Activated CD8-positive, alpha-beta memory T cell treated with anti-CD3 and anti-CD28 coated beads for 4 hours (primary cell): ENCODE results near the gene TMTC4.
A peak's percentile ranks its signal among the peaks of the same experiment; 100 is the strongest.
"Not testable (repeated sequence)": the region's sequence is repeated elsewhere in the genome, so short reads cannot be mapped to it uniquely, and the experiment has no call there.

Experiments
- DNase-seq, 2 donors: peaks; one replicate each; pipeline ENCODE4 v3.0.0-alpha.2; 2020; ENCODE audit warnings: low read depth in 2 of 2

The TMTC4 gene

DNA sequence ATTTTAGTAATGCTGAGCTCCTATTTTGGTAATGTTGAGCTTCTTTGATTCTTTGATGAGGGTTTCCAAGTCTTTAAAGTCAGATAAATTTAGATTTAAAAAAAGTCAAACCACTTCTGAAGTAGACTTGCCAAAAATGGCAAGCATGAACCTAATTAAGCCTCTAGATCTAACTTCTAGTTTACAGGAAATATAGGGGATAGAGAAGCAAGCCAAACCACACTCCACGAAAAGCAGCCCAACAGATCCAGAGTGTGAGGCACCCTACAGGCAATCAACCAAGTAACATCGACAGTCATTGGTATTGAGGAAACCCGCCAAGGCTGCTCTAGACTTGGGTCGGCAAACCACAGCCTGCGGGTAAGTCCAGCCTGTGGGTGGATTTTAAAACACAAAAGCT, 89.7 kb downstream of the TMTC4 start:
- no peak for DNase-seq

- no peak for DNase-seq
Measured at GRCh38 chr13:100581504-100581903, 93.1 kb downstream of the TMTC4 start.

DNA sequence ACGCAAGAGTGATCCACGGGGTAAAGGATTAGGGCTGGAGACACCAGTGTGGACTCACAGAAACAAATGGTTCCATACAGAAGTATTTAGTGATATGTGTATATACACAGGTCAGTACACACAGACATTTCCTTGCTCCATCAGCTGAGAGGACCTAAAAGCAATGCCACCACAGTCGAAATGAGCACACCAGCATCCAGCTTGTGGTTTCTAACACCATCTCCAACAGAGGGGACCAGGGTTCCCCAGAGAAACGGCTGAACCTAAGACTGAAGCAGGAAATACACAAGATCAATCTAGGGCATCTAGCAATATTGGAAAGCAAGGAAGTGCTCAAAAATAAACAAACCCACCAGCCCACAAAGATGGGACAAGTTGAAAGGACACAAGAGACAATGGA, 93.6 kb downstream of the TMTC4 start:
- DNase-seq: no peak

DNA sequence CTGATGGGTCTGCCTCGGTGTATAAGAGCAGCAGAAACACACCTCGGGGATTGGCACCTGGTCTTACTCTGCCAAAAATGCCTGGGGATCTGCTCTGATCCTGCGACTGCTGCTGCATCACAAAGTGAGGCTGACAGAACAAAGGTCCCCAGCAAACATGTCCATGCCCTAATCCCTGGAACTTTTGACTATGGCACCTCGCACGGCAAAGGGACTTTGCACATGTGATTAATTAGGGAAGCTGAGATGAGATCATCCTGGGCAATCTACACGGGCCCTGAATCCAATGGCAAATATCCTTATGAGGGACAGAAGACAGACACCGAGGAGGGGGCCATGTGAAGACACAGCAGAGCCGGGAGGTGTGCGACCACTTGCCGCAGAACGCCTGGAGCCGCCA, 94.5 kb downstream of the TMTC4 start:
- DNase-seq: no peak

DNA sequence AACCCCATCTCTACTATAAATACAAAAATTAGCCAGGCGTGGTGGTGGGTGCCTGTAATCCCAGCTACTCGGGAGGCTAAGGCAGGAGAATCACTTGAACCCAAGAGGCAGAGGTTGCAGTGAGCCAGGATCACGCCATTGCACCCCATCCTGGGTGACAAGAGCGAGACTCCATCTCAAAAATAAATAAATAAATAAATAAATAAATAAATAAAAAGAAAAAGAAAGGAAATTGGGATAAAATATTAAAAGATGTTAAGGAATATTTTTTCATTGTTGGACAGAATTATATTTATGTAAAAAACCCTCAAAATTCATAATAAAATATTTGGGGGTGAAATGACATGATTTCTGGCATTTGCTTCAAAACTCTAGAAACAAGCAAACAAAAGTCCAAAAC, 97.4 kb downstream of the TMTC4 start:
- DNase-seq: not testable (repeated sequence)

GRCh38 chr13:100573121-100573520, 101.5 kb downstream of the TMTC4 start:
- DNase-seq: peak; percentile 45 to 49

DNA sequence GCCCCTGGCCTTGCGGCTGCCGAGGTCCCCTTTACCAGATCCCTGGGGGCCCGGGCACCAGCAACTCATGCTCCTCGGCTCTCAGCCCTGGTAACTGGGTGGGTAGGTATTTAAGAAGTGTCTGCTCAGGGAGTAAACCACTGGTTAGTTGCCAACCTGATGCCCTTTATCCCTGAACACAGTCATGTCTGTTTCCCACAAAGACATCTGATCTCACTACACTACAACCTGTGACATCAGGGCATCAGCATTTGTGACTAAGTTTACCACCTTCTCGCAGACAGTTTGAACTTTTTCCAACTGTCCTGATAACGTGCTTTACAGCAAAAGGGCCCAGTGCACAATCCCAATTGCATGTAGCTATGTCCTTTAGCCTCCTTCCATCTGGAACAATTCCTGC, 108.1 kb downstream of the TMTC4 start:
- DNase-seq: no peak

DNA sequence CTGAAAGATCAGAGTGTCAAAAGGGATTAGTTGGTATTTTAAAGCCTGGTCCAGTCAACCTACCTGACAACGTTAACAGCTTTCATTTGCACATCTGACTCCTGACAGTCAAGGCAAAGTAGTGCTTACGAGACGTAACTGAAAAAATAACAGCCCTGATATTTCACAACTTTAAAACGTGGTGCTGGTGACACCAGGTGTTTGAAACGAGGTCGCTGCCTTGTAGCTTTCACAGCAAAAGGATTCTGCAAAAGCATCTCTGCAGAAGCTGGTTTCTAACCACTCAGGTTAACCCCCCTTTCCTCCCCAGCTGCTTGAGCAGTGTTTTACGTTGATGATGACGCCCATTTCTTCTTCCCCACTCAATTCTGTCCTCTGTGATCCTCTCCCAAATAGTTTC, 109.3 kb downstream of the TMTC4 start:
- DNase-seq: no peak

DNA sequence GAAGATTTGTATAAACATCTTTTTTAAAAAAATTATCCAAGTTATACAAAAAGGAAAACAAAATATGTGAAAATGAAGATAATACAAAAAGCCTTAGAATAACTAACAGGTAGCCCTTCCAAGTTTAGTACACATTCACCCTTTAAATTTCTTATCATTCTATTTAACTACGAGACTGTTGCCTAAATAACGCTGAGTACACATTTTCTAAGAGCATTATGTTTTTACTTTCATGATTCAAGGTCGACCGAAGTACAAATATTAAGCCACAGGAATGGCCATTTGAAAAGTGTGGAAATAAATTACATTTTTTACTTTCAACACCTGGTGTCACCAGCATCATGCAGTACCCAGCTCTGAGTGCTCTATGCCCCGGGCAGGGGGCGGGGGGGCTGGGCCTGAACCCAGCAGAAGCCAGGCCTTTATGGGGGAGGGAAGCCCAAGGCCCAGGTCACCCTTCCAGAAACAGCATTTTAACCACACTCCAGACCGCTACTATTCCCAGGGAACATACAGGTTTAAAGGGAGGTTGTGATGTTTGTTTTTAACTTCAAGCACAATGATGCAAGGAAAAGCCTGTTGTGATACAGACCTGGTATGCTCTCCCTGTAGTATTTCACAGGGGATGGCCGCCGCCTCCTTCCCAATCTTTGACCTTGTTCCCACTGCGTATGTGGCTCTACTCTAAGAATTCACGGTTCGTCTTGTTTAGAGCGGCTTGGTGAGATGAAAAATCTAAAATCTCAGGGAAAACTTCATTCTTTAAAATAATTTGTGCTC, 110.0 kb downstream of the TMTC4 start:
- DNase-seq: no peak

- no peak for DNase-seq
Measured at GRCh38 chr13:100563779-100564178, 110.8 kb downstream of the TMTC4 start.

DNA sequence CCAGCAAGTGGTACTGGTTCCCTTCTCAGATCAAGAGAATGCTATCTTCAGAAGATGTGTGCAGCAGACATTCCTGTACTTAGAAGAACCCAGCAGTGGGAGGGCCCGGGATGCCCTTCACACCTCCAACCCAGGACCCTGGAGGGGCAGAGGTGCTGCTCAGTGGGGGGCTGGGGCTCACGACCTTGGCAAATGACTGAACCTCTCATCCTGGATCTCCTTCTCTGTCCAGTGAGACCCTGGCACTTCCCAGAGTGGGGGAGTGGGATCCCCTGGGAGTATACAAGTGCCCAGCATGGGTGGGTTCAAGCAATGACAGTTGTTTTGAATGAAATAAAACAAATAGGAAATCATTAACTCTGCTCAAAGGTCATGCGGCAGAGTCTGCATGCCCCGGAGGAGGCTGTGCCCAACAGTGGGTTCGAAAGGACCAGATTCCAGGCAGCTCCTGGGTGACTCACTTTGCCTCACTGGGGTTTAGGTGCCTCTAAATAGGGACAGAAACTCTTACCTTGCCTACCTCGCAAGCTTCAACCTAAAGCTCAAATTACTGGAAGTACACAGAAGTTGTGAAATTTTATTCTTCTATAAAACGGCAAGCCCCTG, 112.9 kb downstream of the TMTC4 start:
- DNase-seq: no peak

DNA sequence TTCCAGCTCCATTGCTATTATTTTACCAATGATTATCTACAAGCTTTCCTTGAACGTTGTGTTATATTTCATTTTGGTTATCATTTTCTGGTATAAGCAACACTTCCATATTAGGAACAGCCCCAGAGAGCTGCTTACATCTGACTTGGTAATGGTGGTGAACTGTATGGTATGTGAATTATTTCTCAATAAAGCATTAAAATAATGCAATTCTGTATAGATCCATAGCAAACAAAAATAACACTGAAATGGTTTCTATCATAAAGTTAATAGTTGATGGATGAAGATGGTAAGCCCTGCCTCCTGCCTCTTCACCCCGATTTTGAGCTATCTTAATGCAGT, 113.5 kb downstream of the TMTC4 start:
- no peak for DNase-seq

DNA sequence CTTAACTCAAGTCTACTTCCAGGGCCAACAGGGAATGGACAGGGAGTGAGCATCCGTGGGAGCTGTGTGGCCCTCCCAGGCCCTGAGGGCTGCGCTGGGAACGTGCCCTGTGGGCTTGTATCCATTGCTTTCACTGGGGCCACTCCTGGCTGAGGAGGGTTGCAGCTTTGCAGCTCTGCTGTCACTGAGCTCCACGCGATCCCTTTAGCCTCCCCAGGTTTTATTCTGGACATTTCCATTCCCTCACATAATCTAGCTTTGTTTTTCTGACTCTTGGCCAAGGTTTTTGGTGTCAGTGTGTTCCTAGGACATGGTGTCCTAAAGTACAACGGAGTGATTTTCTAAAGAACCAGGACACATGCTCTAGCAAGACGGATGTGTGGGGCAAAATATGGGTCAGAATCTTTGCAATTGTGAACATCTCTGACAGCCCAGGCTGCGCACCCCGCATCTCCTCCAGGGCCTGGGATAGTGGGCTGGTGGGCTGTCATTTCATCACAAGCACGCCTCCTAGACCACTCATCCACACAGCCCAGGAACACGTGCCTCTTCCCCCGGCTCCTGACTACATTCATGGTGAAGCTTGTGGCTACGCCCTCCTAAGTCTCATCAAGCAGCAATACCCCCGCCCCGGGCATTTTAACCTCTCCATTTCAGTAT, 114.0 kb downstream of the TMTC4 start:
- DNase-seq: no peak

GRCh38 chr13:100559886-100560285, 114.7 kb downstream of the TMTC4 start:
- no peak for DNase-seq
